HepG2 (cell line): ENCODE results near the gene TOX4. TPM values are rescaled to one million over a fixed set of nuclear protein-coding genes. Genes with fewer than 3 reads are reported as not detected.

Experiments
- CBX5 ChIP-seq: sonication (generic); formaldehyde crosslinking; IDR thresholded peaks from 2 replicates; pipeline ENCODE4 v1.4.0; 2020; ENCODE audit warnings: missing genetic modification reagents, borderline replicate concordance
- HNF1A ChIP-seq, 2 experiments: sonication (generic) in 1 of 2; formaldehyde crosslinking in 1 of 2; IDR thresholded peaks; 2 replicates each; pipeline versions ENCODE4 v1.4.0 to v1.6.1; 2016 to 2020; ENCODE audit warnings: borderline replicate concordance in 1 of 2, low read depth in 1 of 2, mild to moderate bottlenecking in 1 of 2, missing genetic modification reagents in 1 of 2
- JARID2 ChIP-seq: sonication (generic); formaldehyde crosslinking; IDR thresholded peaks from 2 replicates; pipeline ENCODE4 v1.8.1; 2023; ENCODE audit warnings: missing genetic modification reagents, inconsistent platforms; ENCODE audit not compliant: insufficient replicate concordance
- KAT8 ChIP-seq: IDR thresholded peaks from 2 replicates; pipeline ENCODE4 v1.6.1; 2016; ENCODE audit warnings: missing genetic modification reagents, missing compliant biosample characterization
- MYC ChIP-seq: sonication (generic); formaldehyde crosslinking; IDR thresholded peaks from 2 replicates; pipeline ENCODE4 v1.9.0; 2021; ENCODE audit warnings: missing genetic modification reagents, borderline replicate concordance
- NR2F6 ChIP-seq, 2 experiments: IDR thresholded peaks; 2 replicates each; pipeline ENCODE4 v1.6.1; 2016; ENCODE audit warnings: antibody characterized with exemption in 1 of 2, mild to moderate bottlenecking in 1 of 2
- ONECUT2 ChIP-seq: sonication (generic); formaldehyde crosslinking; IDR thresholded peaks from 2 replicates; pipeline ENCODE4 v1.4.0; 2020; ENCODE audit warnings: missing genetic modification reagents
- SRF ChIP-seq: IDR thresholded peaks from 2 replicates; pipeline ENCODE4 v1.6.1; 2011; ENCODE audit warnings: mild to moderate bottlenecking, low read depth, low read length, moderate library complexity
- ZNF501 ChIP-seq: sonication (generic); formaldehyde crosslinking; IDR thresholded peaks from 2 replicates; pipeline ENCODE4 v1.5.1; 2020; ENCODE audit warnings: mild to moderate bottlenecking, moderate library complexity, missing genetic modification reagents
- polyA plus RNA-seq, 8 experiments: library from polyadenylated mRNA; depleted of rRNA in 3 of 8; stranded (reverse) in 7 of 8; unstranded in 1 of 8; fragments of >200 nt; fragmentation: Illumina TruSeq in 4 of 8; extraction: Trizol in 4 of 8; gene quantifications; 2 replicates each; pipeline versions ENCODE4 v1.2.1 to v1.2.3, GENCODE V29; 2011 to 2016; ENCODE audit warnings: low read depth in 4 of 8, missing spikeins in 1 of 8, mixed read lengths in 1 of 8; ENCODE audit not compliant: insufficient read depth in 1 of 8
- total RNA-seq, 5 experiments: library from RNA; depleted of rRNA; stranded (reverse); fragments of >200 nt; fragmentation: Illumina TruSeq; extraction: Trizol; gene quantifications; 2 replicates each; pipeline ENCODE4 v1.2.3, GENCODE V29; 2016; ENCODE audit warnings: low read depth in 1 of 5
- TF ChIP-seq, protein P1 (sequence below): sonication (generic); formaldehyde crosslinking; IDR thresholded peaks from 2 replicates; pipeline ENCODE4 v1.5.0; 2020; ENCODE audit warnings: mild to moderate bottlenecking, missing genetic modification reagents, borderline replicate concordance
- TF ChIP-seq, protein P2 (sequence below): sonication (generic); formaldehyde crosslinking; IDR thresholded peaks from 2 replicates; pipeline ENCODE4 v1.4.0; 2020; ENCODE audit warnings: mild to moderate bottlenecking, missing genetic modification reagents, borderline replicate concordance
- TF ChIP-seq, protein P3 (sequence below): sonication (generic); formaldehyde crosslinking; IDR thresholded peaks from 2 replicates; pipeline ENCODE4 v1.5.1; 2020; ENCODE audit warnings: mild to moderate bottlenecking, moderate library complexity, missing genetic modification reagents

TOX4 gene
- total and polyA plus RNA-seq, 2 of the 13 experiments (the other 11 are each of a cell fraction or from before 2014, with no cell fraction given), result 71.8 to 163 TPM

DNA sequence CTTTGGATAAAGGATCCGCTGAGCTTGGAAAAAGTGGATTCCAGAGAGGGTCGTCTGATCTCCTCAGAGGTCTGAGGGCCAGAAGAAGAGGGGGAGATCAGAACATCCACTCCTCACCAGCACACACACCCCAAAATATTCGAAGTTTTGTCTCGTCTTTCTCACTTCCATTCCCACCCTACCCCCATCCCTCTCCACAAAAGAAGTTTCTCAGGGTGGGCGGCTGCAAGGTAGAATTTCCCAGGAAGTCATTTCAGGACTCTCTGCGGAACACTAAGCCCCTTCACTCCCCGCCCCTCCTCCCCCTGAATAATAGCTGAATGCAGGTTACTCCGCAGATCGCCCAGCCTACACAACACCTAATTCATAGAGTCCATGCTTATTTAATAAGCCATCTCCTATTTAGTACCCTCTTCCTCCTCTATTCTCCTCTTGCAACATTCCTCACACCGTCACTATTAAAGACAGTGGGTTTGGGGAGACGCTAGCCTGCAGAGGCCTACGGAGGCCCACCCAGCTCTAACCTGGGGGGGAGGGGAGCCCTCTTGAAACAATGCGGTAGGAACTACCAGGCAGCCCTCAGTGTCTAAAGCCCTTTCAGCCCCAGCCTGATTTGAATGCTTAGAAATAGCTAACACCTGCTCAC lies 49.8 kb downstream of the TOX4 start (continued):
- TF ChIP-seq, protein P1, sequence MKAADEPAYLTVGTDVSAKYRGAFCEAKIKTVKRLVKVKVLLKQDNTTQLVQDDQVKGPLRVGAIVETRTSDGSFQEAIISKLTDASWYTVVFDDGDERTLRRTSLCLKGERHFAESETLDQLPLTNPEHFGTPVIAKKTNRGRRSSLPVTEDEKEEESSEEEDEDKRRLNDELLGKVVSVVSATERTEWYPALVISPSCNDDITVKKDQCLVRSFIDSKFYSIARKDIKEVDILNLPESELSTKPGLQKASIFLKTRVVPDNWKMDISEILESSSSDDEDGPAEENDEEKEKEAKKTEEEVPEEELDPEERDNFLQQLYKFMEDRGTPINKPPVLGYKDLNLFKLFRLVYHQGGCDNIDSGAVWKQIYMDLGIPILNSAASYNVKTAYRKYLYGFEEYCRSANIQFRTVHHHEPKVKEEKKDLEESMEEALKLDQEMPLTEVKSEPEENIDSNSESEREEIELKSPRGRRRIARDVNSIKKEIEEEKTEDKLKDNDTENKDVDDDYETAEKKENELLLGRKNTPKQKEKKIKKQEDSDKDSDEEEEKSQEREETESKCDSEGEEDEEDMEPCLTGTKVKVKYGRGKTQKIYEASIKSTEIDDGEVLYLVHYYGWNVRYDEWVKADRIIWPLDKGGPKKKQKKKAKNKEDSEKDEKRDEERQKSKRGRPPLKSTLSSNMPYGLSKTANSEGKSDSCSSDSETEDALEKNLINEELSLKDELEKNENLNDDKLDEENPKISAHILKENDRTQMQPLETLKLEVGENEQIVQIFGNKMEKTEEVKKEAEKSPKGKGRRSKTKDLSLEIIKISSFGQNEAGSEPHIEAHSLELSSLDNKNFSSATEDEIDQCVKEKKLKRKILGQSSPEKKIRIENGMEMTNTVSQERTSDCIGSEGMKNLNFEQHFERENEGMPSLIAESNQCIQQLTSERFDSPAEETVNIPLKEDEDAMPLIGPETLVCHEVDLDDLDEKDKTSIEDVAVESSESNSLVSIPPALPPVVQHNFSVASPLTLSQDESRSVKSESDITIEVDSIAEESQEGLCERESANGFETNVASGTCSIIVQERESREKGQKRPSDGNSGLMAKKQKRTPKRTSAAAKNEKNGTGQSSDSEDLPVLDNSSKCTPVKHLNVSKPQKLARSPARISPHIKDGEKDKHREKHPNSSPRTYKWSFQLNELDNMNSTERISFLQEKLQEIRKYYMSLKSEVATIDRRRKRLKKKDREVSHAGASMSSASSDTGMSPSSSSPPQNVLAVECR (CRISPR knock-in tag), result no peak
- TF ChIP-seq MYC (0 out of 2 replicates have a peak, but pooled peaks have one; percentile 27), JARID2 (CRISPR knock-in tag) (no peak), KAT8 (CRISPR knock-in tag) (peak; percentile 47), ZNF501 (CRISPR knock-in tag) (peak; percentile 66; the same call in 1 of the 2 replicates), HNF1A (IDR thresholded peaks at IDR 0.05; ENCODE audit: low read depth) (no peak), HNF1A (CRISPR knock-in tag; IDR thresholded peaks at IDR 0.05; ENCODE audit: borderline replicate concordance) (no peak), SRF (no peak), NR2F6 (IDR thresholded peaks at IDR 0.05) (no peak), NR2F6 (CRISPR knock-in tag; IDR thresholded peaks at IDR 0.05) (no peak), ONECUT2 (CRISPR knock-in tag) (no peak), CBX5 (no peak)
- TF ChIP-seq, protein P2, sequence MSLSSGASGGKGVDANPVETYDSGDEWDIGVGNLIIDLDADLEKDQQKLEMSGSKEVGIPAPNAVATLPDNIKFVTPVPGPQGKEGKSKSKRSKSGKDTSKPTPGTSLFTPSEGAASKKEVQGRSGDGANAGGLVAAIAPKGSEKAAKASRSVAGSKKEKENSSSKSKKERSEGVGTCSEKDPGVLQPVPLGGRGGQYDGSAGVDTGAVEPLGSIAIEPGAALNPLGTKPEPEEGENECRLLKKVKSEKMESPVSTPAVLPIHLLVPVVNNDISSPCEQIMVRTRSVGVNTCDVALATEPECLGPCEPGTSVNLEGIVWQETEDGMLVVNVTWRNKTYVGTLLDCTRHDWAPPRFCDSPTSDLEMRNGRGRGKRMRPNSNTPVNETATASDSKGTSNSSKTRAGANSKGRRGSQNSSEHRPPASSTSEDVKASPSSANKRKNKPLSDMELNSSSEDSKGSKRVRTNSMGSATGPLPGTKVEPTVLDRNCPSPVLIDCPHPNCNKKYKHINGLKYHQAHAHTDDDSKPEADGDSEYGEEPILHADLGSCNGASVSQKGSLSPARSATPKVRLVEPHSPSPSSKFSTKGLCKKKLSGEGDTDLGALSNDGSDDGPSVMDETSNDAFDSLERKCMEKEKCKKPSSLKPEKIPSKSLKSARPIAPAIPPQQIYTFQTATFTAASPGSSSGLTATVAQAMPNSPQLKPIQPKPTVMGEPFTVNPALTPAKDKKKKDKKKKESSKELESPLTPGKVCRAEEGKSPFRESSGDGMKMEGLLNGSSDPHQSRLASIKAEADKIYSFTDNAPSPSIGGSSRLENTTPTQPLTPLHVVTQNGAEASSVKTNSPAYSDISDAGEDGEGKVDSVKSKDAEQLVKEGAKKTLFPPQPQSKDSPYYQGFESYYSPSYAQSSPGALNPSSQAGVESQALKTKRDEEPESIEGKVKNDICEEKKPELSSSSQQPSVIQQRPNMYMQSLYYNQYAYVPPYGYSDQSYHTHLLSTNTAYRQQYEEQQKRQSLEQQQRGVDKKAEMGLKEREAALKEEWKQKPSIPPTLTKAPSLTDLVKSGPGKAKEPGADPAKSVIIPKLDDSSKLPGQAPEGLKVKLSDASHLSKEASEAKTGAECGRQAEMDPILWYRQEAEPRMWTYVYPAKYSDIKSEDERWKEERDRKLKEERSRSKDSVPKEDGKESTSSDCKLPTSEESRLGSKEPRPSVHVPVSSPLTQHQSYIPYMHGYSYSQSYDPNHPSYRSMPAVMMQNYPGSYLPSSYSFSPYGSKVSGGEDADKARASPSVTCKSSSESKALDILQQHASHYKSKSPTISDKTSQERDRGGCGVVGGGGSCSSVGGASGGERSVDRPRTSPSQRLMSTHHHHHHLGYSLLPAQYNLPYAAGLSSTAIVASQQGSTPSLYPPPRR, result no peak
- TF ChIP-seq, protein P3, sequence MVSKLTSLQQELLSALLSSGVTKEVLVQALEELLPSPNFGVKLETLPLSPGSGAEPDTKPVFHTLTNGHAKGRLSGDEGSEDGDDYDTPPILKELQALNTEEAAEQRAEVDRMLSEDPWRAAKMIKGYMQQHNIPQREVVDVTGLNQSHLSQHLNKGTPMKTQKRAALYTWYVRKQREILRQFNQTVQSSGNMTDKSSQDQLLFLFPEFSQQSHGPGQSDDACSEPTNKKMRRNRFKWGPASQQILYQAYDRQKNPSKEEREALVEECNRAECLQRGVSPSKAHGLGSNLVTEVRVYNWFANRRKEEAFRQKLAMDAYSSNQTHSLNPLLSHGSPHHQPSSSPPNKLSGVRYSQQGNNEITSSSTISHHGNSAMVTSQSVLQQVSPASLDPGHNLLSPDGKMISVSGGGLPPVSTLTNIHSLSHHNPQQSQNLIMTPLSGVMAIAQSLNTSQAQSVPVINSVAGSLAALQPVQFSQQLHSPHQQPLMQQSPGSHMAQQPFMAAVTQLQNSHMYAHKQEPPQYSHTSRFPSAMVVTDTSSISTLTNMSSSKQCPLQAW (CRISPR knock-in tag), result no peak
